ENCODE measurements around the gene KIZ.

The KIZ gene

DNA sequence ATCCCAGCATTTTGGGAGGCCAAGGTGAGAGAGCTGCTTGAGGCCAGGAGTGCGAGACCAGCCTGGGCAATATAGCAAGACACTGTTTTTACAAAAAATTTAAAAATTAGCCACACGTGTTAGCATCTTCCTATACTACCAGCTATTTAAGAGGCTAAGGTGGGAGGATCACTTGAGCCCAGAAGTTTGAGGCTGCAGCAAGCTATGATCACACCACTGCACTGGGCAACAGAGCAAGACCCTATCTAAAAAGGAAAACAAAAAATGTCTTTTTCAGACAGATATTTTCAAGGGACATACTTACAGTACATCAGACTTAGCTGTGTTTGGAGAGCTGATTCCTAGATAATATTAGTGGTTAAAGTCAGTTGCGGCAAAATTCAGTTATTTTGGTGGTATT lies 104.3 kb downstream of the KIZ start:
- Histone ChIP-seq H3K27ac (ENCODE audit: poor library complexity, severe bottlenecking) (no peak overlapping the region), H3K9me3 (ENCODE audit: severe bottlenecking) (no peaks in the 10 kb centered on the region), H3K4me3 (ENCODE audit: severe bottlenecking) (no peak overlapping the region), H3K27me3 (ENCODE audit: insufficient read depth, poor library complexity, severe bottlenecking) (no peaks in the 10 kb centered on the region), H3K36me3 (ENCODE audit: low read depth) (no peaks in the 10 kb centered on the region; the same call in 1 of the 2 replicates), H3K4me1 (ENCODE audit: insufficient read depth, poor library complexity, severe bottlenecking) (no peaks in the 10 kb centered on the region)
- no peak for TF ChIP-seq CTCF (IDR thresholded peaks at IDR 0.05; ENCODE audit: poor library complexity, severe bottlenecking)
- ATAC-seq (ENCODE audit: low read depth) (no peak), DNase-seq (ENCODE audit: low spot score) (no peak)

- DNase-seq (ENCODE audit: low spot score), result no peak
- no peaks in the 10 kb centered on the region for H3K9me3 ChIP-seq (ENCODE audit: severe bottlenecking)
- no peak overlapping the region for H3K4me3 ChIP-seq (ENCODE audit: severe bottlenecking)
- no peak for TF ChIP-seq CTCF (IDR thresholded peaks at IDR 0.05; ENCODE audit: poor library complexity, severe bottlenecking)
- no peak for ATAC-seq (ENCODE audit: low read depth)
- H3K4me1 ChIP-seq (ENCODE audit: insufficient read depth, poor library complexity, severe bottlenecking), result no peaks in the 10 kb centered on the region
- H3K36me3 ChIP-seq (ENCODE audit: low read depth), result no peaks in the 10 kb centered on the region; the same call in 1 of the 2 replicates
- no peak overlapping the region for H3K27ac ChIP-seq (ENCODE audit: poor library complexity, severe bottlenecking)
- no peaks in the 10 kb centered on the region for H3K27me3 ChIP-seq (ENCODE audit: insufficient read depth, poor library complexity, severe bottlenecking)
Measured at GRCh38 chr20:21230686-21231085, 104.8 kb downstream of the KIZ start.

- Histone ChIP-seq H3K27me3 (ENCODE audit: insufficient read depth, poor library complexity, severe bottlenecking) (no peaks in the 10 kb centered on the region), H3K36me3 (ENCODE audit: low read depth) (no peaks in the 10 kb centered on the region; the same call in 1 of the 2 replicates), H3K4me3 (ENCODE audit: severe bottlenecking) (no peak overlapping the region), H3K4me1 (ENCODE audit: insufficient read depth, poor library complexity, severe bottlenecking) (no peaks in the 10 kb centered on the region), H3K9me3 (ENCODE audit: severe bottlenecking) (no peaks in the 10 kb centered on the region), H3K27ac (ENCODE audit: poor library complexity, severe bottlenecking) (no peak overlapping the region)
- DNase-seq (ENCODE audit: low spot score) (no peak), ATAC-seq (ENCODE audit: low read depth) (no peak)
- no peak for TF ChIP-seq CTCF (IDR thresholded peaks at IDR 0.05; ENCODE audit: poor library complexity, severe bottlenecking)
Measured at GRCh38 chr20:21232546-21233280, 106.8 kb downstream of the KIZ start.

- TF ChIP-seq CTCF (IDR thresholded peaks at IDR 0.05; ENCODE audit: poor library complexity, severe bottlenecking), result no peak
- Histone ChIP-seq H3K27ac (ENCODE audit: poor library complexity, severe bottlenecking) (no peak overlapping the region), H3K4me1 (ENCODE audit: insufficient read depth, poor library complexity, severe bottlenecking) (no peaks in the 10 kb centered on the region), H3K27me3 (ENCODE audit: insufficient read depth, poor library complexity, severe bottlenecking) (no peaks in the 10 kb centered on the region), H3K4me3 (ENCODE audit: severe bottlenecking) (no peak overlapping the region), H3K36me3 (ENCODE audit: low read depth) (no peaks in the 10 kb centered on the region; the same call in 1 of the 2 replicates), H3K9me3 (ENCODE audit: severe bottlenecking) (no peaks in the 10 kb centered on the region)
- no peak for ATAC-seq (ENCODE audit: low read depth)
- DNase-seq (ENCODE audit: low spot score), result no peak
Measured at GRCh38 chr20:21234324-21234723, 108.4 kb downstream of the KIZ start.

GRCh38 chr20:21234806-21235483 lies 109.1 kb downstream of the KIZ start:
- H3K4me3 ChIP-seq (ENCODE audit: severe bottlenecking), result no peak overlapping the region
- no peak for DNase-seq (ENCODE audit: low spot score)
- H3K27me3 ChIP-seq (ENCODE audit: insufficient read depth, poor library complexity, severe bottlenecking), result no peaks in the 10 kb centered on the region
- no peaks in the 10 kb centered on the region for H3K9me3 ChIP-seq (ENCODE audit: severe bottlenecking)
- H3K36me3 ChIP-seq (ENCODE audit: low read depth), result no peaks in the 10 kb centered on the region
- H3K27ac ChIP-seq (ENCODE audit: poor library complexity, severe bottlenecking), result no peak overlapping the region
- TF ChIP-seq CTCF (IDR thresholded peaks at IDR 0.05; ENCODE audit: poor library complexity, severe bottlenecking), result no peak
- ATAC-seq (ENCODE audit: low read depth), result no peak
- no peaks in the 10 kb centered on the region for H3K4me1 ChIP-seq (ENCODE audit: insufficient read depth, poor library complexity, severe bottlenecking)

Measured in RWPE2 (cell line).